ENCODE results near the gene SH2B3.

The SH2B3 gene

GRCh38 chr12:111439657-111440151, 34.0 kb downstream of the SH2B3 start:
- no peaks in the 10 kb centered on the region for H3K27me3 ChIP-seq (replicated peaks; ENCODE audit: insufficient read depth, low read length)
- H3K36me3 ChIP-seq (replicated peaks; ENCODE audit: insufficient read depth, low read length): no peaks in the 10 kb centered on the region
- DNase-seq: no peak
- H2AFZ ChIP-seq (ENCODE audit: low read length): no peak overlapping the region
- H3K9me2 ChIP-seq (replicated peaks; ENCODE audit: insufficient read depth, low read length): no peaks in the 10 kb centered on the region
- H3F3A ChIP-seq (ENCODE audit: insufficient read depth, low read length): peaks cover 10% of the 10 kb centered on the region
- TF ChIP-seq, protein P1, sequence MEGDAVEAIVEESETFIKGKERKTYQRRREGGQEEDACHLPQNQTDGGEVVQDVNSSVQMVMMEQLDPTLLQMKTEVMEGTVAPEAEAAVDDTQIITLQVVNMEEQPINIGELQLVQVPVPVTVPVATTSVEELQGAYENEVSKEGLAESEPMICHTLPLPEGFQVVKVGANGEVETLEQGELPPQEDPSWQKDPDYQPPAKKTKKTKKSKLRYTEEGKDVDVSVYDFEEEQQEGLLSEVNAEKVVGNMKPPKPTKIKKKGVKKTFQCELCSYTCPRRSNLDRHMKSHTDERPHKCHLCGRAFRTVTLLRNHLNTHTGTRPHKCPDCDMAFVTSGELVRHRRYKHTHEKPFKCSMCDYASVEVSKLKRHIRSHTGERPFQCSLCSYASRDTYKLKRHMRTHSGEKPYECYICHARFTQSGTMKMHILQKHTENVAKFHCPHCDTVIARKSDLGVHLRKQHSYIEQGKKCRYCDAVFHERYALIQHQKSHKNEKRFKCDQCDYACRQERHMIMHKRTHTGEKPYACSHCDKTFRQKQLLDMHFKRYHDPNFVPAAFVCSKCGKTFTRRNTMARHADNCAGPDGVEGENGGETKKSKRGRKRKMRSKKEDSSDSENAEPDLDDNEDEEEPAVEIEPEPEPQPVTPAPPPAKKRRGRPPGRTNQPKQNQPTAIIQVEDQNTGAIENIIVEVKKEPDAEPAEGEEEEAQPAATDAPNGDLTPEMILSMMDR (IDR thresholded peaks at IDR 0.05; ENCODE audit: low read length): no peak
- no peak for TF ChIP-seq EZH2phosphoT487 (IDR thresholded peaks at IDR 0.05; ENCODE audit: low read length)
- no peak for TF ChIP-seq EZH2 (optimal IDR thresholded peaks at IDR 0.05; ENCODE audit: low read depth, low read length)
- no peak overlapping the region for H3K9ac ChIP-seq (ENCODE audit: low read length)
- H3K4me3 ChIP-seq (ENCODE audit: low read length): no peak overlapping the region
- H3K79me2 ChIP-seq (ENCODE audit: low read length): peaks cover 43% of the 10 kb centered on the region
- no peaks in the 10 kb centered on the region for H3K9me3 ChIP-seq (replicated peaks; ENCODE audit: insufficient read depth, low read length)
- H3K27ac ChIP-seq (ENCODE audit: low read length): no peak overlapping the region
- H3K4me2 ChIP-seq (ENCODE audit: low read depth, low read length): no peak overlapping the region
- H4K20me1 ChIP-seq (ENCODE audit: insufficient read depth, low read length): no peaks in the 10 kb centered on the region
- H3K4me1 ChIP-seq (ENCODE audit: low read length): peaks cover 33% of the 10 kb centered on the region

DNA sequence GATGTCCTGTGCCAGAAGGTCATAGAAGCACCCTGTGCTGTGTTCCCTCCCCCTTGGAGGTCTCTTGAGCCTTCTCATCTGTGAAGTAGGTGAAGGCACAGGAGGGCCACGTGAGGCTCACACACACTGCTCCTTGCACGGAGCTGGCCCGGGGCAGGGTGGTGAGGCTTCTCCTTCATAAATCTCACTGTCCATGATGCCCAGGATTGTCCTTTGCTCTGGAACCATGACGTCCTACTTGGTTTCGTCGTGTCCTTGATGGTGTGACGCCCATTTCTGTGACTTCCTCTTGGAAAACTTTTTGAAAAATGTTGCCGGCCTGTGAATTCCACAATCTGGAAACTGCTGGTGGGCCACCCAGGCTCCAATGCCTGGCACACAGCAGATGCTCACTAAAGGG, 34.4 kb downstream of the SH2B3 start:
- peaks cover 42% of the 10 kb centered on the region for H3K79me2 ChIP-seq (ENCODE audit: low read length)

GRCh38 chr12:111440631-111441030, 34.9 kb downstream of the SH2B3 start:
- Histone ChIP-seq H3K9me2 (replicated peaks; ENCODE audit: insufficient read depth, low read length) (no peaks in the 10 kb centered on the region), H3F3A (ENCODE audit: insufficient read depth, low read length) (peaks cover 14% of the 10 kb centered on the region), H3K9me3 (replicated peaks; ENCODE audit: insufficient read depth, low read length) (no peaks in the 10 kb centered on the region), H4K20me1 (ENCODE audit: insufficient read depth, low read length) (no peaks in the 10 kb centered on the region), H2AFZ (ENCODE audit: low read length) (no peak overlapping the region), H3K4me2 (ENCODE audit: low read depth, low read length) (no peak overlapping the region), H3K4me1 (ENCODE audit: low read length) (peaks cover 34% of the 10 kb centered on the region), H3K4me3 (ENCODE audit: low read length) (no peak overlapping the region), H3K27ac (ENCODE audit: low read length) (no peak overlapping the region), H3K9ac (ENCODE audit: low read length) (no peak overlapping the region), H3K79me2 (ENCODE audit: low read length) (peaks cover 37% of the 10 kb centered on the region), H3K27me3 (replicated peaks; ENCODE audit: insufficient read depth, low read length) (no peaks in the 10 kb centered on the region), H3K36me3 (replicated peaks; ENCODE audit: insufficient read depth, low read length) (no peaks in the 10 kb centered on the region)
- TF ChIP-seq EZH2phosphoT487 (IDR thresholded peaks at IDR 0.05; ENCODE audit: low read length) (no peak), EZH2 (optimal IDR thresholded peaks at IDR 0.05; ENCODE audit: low read depth, low read length) (no peak)
- TF ChIP-seq, protein P1 (IDR thresholded peaks at IDR 0.05; ENCODE audit: low read length): no peak
- no peak for DNase-seq

More for the DNA sequence above, 34.4 kb downstream of the SH2B3 start:
- H3F3A ChIP-seq (ENCODE audit: insufficient read depth, low read length): peaks cover 9% of the 10 kb centered on the region
- H3K9me3 ChIP-seq (replicated peaks; ENCODE audit: insufficient read depth, low read length): no peaks in the 10 kb centered on the region
- no peak overlapping the region for H3K4me3 ChIP-seq (ENCODE audit: low read length)
- H4K20me1 ChIP-seq (ENCODE audit: insufficient read depth, low read length): no peaks in the 10 kb centered on the region
- H3K4me1 ChIP-seq (ENCODE audit: low read length): peaks cover 32% of the 10 kb centered on the region
- H3K9me2 ChIP-seq (replicated peaks; ENCODE audit: insufficient read depth, low read length): no peaks in the 10 kb centered on the region
- H3K36me3 ChIP-seq (replicated peaks; ENCODE audit: insufficient read depth, low read length): no peaks in the 10 kb centered on the region
- no peak overlapping the region for H2AFZ ChIP-seq (ENCODE audit: low read length)
- TF ChIP-seq EZH2 (optimal IDR thresholded peaks at IDR 0.05; ENCODE audit: low read depth, low read length): no peak
- TF ChIP-seq EZH2phosphoT487 (IDR thresholded peaks at IDR 0.05; ENCODE audit: low read length): no peak
- DNase-seq: no peak
- no peaks in the 10 kb centered on the region for H3K27me3 ChIP-seq (replicated peaks; ENCODE audit: insufficient read depth, low read length)
- H3K27ac ChIP-seq (ENCODE audit: low read length): no peak overlapping the region
- no peak overlapping the region for H3K9ac ChIP-seq (ENCODE audit: low read length)
- H3K4me2 ChIP-seq (ENCODE audit: low read depth, low read length): no peak overlapping the region

DNA sequence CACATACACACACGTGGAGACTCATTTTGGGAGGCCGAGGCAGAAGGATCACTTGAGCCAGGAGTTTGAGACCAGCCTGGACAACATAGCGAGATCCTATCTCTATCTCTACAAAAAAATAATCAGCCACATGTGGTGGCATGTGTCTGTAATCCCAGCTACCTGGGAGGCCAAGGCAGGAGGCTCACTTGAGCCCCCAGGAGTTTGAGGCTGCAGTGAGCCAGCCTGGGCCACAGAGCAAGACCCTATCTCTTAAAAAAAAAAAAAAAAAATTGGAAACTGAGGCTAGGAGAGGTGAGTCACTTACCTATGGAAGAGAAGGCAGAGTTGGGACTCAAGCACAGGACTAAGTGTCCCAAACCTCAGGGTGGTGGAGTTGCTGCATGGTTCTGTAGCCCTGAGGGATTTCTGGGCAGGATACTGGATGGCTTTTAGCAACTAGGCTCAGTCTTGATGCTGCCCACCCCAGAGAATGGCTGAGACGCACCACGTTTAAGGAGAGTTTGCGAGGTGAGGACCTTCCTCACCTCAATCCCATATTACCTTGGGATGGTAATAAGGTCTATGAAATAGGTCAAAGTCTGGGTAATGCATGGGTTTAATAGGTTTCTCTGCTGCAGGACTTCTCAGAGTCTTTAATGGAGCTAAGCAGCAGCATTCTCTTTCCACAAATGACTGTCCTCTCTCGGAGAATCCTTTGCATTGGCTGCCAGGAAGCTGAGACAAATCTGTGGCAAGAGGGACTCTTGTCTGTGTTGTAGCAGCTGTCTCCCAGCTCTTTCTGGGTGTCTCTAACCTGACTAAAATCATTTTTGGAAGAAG, 35.6 kb downstream of the SH2B3 start:
- Histone ChIP-seq H3F3A (ENCODE audit: insufficient read depth, low read length) (peaks cover 15% of the 10 kb centered on the region), H3K79me2 (ENCODE audit: low read length) (peaks cover 30% of the 10 kb centered on the region), H3K9me2 (replicated peaks; ENCODE audit: insufficient read depth, low read length) (no peaks in the 10 kb centered on the region), H3K4me3 (ENCODE audit: low read length) (no peak overlapping the region), H3K27me3 (replicated peaks; ENCODE audit: insufficient read depth, low read length) (no peaks in the 10 kb centered on the region), H3K36me3 (replicated peaks; ENCODE audit: insufficient read depth, low read length) (no peaks in the 10 kb centered on the region), H3K4me1 (ENCODE audit: low read length) (peaks cover 39% of the 10 kb centered on the region), H3K4me2 (ENCODE audit: low read depth, low read length) (no peak overlapping the region), H3K9me3 (replicated peaks; ENCODE audit: insufficient read depth, low read length) (no peaks in the 10 kb centered on the region), H4K20me1 (ENCODE audit: insufficient read depth, low read length) (no peaks in the 10 kb centered on the region), H2AFZ (ENCODE audit: low read length) (no peak overlapping the region), H3K27ac (ENCODE audit: low read length) (no peak overlapping the region), H3K9ac (ENCODE audit: low read length) (no peak overlapping the region)
- no peak for DNase-seq
- TF ChIP-seq EZH2phosphoT487 (IDR thresholded peaks at IDR 0.05; ENCODE audit: low read length): no peak
- no peak for TF ChIP-seq EZH2 (optimal IDR thresholded peaks at IDR 0.05; ENCODE audit: low read depth, low read length)
- TF ChIP-seq, protein P1 (IDR thresholded peaks at IDR 0.05; ENCODE audit: low read length): no peak
